ENCODE results near the gene PER2.

- no peak for TF ChIP-seq CTCF (IDR thresholded peaks at IDR 0.05)
- TF ChIP-seq POLR2A (IDR thresholded peaks at IDR 0.05): no peak
Measured at GRCh38 chr2:238286987-238287736, 1.2 kb downstream of the PER2 start.
